Endodermal cell (in vitro differentiated cells): ENCODE data around the gene CAPN10. TPM values are rescaled to one million over a fixed set of nuclear protein-coding genes. Genes with fewer than 3 reads are reported as not detected.
A peak's percentile ranks its signal among the peaks of the same experiment; 100 is the strongest.

Experiments
- DNase-seq: peaks from one replicate; pipeline ENCODE4 v3.0.0-alpha.2; 2017
- H3K27ac ChIP-seq: 2 replicates; pipeline ENCODE4 v1.5.1; 2013; ENCODE audit warnings: mild to moderate bottlenecking, low read depth, low read length, moderate library complexity
- H3K27me3 ChIP-seq: 2 replicates; pipeline ENCODE4 v1.6.1; 2013; ENCODE audit warnings: mild to moderate bottlenecking, low read length, moderate library complexity; ENCODE audit not compliant: insufficient read depth, control insufficient read depth, poor library complexity, severe bottlenecking
- H3K36me3 ChIP-seq: 2 replicates; pipeline ENCODE4 v1.7.0; 2013; ENCODE audit warnings: mild to moderate bottlenecking, low read length, moderate library complexity; ENCODE audit not compliant: control insufficient read depth, insufficient read depth
- H3K4me1 ChIP-seq: one replicate; pipeline ENCODE4 v1.7.0; 2013; ENCODE audit warnings: low read length; ENCODE audit not compliant: control insufficient read depth, insufficient read depth
- H3K4me3 ChIP-seq: 2 replicates; pipeline ENCODE4 v1.5.1; 2013; ENCODE audit warnings: mild to moderate bottlenecking, low read length, moderate library complexity
- H3K9ac ChIP-seq: 2 replicates; pipeline ENCODE4 v1.6.1; 2013; ENCODE audit warnings: mild to moderate bottlenecking, low read length, moderate library complexity; ENCODE audit not compliant: poor library complexity, severe bottlenecking; ENCODE audit errors: extremely low read depth
- H3K9me3 ChIP-seq: 2 replicates; pipeline ENCODE4 v1.6.1; 2013; ENCODE audit warnings: mild to moderate bottlenecking, low read length, moderate library complexity; ENCODE audit not compliant: control insufficient read depth
- H3K27ac Mint-ChIP-seq: 2 replicates; pipeline ENCODE4 v1.8.0; 2020; ENCODE audit warnings: mixed read lengths
- H3K27me3 Mint-ChIP-seq: 2 replicates; pipeline ENCODE4 v1.8.0; 2021; ENCODE audit warnings: mild to moderate bottlenecking, mixed read lengths; ENCODE audit not compliant: insufficient read depth
- H3K36me3 Mint-ChIP-seq: 2 replicates; pipeline ENCODE4 v1.8.0; 2020; ENCODE audit warnings: low read depth, mixed read lengths
- H3K4me1 Mint-ChIP-seq: 2 replicates; pipeline ENCODE4 v1.8.0; 2020; ENCODE audit warnings: mixed read lengths
- H3K4me3 Mint-ChIP-seq: 2 replicates; pipeline ENCODE4 v1.8.0; 2020; ENCODE audit warnings: mild to moderate bottlenecking, moderate library complexity, mixed read lengths
- H3K9me3 Mint-ChIP-seq: 2 replicates; pipeline ENCODE4 v1.8.0; 2020; ENCODE audit warnings: mild to moderate bottlenecking, mixed read lengths
- WGBS, 2 experiments: methylation state at CpG; one replicate each; pipeline versions ENCODE4 v1.1.5 to v1.1.7; 2013; ENCODE audit warnings: missing lambda C conversion rate in 2 of 2, mixed read lengths in 1 of 2; ENCODE audit not compliant: insufficient coverage in 1 of 2, insufficient read length in 1 of 2; 5-methylcytosine and 5-hydroxymethylcytosine counted together
- total RNA-seq, 2 donors: library from RNA; stranded (reverse); fragmentation: NEBNext Ultra II Directional in 1 of 2; extraction: Animal tissue kit (Norgen Biotek cat#: 25700) in 1 of 2; gene quantifications; 2 replicates in 1 of 2; 3 replicates in 1 of 2; pipeline ENCODE4 v1.2.1, GENCODE V29; 2021
- TF ChIP-seq, protein P1 (sequence below): fragments of 200-600 bp; sonication (generic); conservative IDR thresholded peaks from 2 replicates; pipeline ENCODE4 v1.5.0; 2021; ENCODE audit warnings: antibody characterized with exemption, mild to moderate bottlenecking

Gene CAPN10
- total RNA-seq, 2 donors from 2014 or later = 58.9 to 61.9 TPM

DNA sequence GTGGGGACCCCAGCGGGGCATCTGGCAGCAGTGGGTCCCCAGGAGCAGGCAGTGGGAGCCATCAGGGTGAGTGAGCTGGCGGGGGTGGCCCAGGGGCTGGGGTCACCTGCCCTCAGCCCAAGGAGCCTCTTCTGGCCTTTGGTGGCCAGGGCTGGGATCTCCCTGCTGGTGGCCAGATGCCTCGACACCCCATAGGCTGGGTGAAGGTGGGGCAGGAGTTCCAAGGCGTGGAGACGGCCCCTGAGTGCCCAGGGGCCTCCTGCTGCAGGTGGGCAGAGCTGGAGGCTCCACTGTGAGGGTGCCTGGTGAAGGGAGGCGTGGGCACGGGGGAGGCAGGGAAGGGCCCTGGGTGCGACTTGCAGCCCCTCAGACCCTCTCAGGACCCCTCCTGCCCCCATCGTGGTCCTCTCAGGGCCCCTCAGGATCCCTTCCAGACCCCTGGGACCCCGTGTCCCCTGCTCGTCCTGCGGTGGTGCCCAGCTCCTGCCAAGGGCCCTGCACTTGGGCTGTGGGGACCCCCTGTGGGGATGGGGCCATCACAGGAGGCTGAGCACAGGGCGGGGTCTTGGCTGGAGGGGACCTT lies 33.7 kb downstream of the CAPN10 start:
- Histone ChIP-seq H3K4me1 (no peaks in the 10 kb centered on the region), H3K4me3 (no peak overlapping the region), H3K27ac (no peak overlapping the region), H3K27me3 (no peaks in the 10 kb centered on the region), H3K36me3 (no peaks in the 10 kb centered on the region), H3K9ac (no peak overlapping the region), H3K9me3 (peaks cover 37% of the 10 kb centered on the region)
- Mint-ChIP-seq H3K9me3 (peaks cover 33% of the 10 kb centered on the region), H3K4me3 (no peak overlapping the region), H3K4me1 (no peaks in the 10 kb centered on the region), H3K27me3 (peaks cover 3% of the 10 kb centered on the region), H3K36me3 (peaks cover 2% of the 10 kb centered on the region), H3K27ac (no peak overlapping the region)
- 94 to 100% methylated on average over 4 to 13 of the region's 13 CpGs for WGBS, 2 experiments
- TF ChIP-seq, protein P1, sequence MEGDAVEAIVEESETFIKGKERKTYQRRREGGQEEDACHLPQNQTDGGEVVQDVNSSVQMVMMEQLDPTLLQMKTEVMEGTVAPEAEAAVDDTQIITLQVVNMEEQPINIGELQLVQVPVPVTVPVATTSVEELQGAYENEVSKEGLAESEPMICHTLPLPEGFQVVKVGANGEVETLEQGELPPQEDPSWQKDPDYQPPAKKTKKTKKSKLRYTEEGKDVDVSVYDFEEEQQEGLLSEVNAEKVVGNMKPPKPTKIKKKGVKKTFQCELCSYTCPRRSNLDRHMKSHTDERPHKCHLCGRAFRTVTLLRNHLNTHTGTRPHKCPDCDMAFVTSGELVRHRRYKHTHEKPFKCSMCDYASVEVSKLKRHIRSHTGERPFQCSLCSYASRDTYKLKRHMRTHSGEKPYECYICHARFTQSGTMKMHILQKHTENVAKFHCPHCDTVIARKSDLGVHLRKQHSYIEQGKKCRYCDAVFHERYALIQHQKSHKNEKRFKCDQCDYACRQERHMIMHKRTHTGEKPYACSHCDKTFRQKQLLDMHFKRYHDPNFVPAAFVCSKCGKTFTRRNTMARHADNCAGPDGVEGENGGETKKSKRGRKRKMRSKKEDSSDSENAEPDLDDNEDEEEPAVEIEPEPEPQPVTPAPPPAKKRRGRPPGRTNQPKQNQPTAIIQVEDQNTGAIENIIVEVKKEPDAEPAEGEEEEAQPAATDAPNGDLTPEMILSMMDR = no peak
- peak; percentile 19 for DNase-seq

GRCh38 chr2:240620859-240621258 lies 34.3 kb downstream of the CAPN10 start:
- peaks cover 27% of the 10 kb centered on the region for H3K9me3 Mint-ChIP-seq
- H3K9ac ChIP-seq = no peak overlapping the region
- no peak overlapping the region for H3K4me3 ChIP-seq

GRCh38 chr2:240622060-240622411 lies 35.5 kb downstream of the CAPN10 start:
- Histone ChIP-seq H3K36me3 (no peaks in the 10 kb centered on the region), H3K9ac (no peak overlapping the region), H3K4me1 (no peaks in the 10 kb centered on the region), H3K9me3 (peaks cover 22% of the 10 kb centered on the region), H3K27ac (no peak overlapping the region), H3K4me3 (no peak overlapping the region), H3K27me3 (no peaks in the 10 kb centered on the region)
- Mint-ChIP-seq H3K36me3 (no peaks in the 10 kb centered on the region), H3K27ac (no peak overlapping the region), H3K9me3 (peaks cover 16% of the 10 kb centered on the region), H3K27me3 (peaks cover 3% of the 10 kb centered on the region), H3K4me3 (no peak overlapping the region), H3K4me1 (no peaks in the 10 kb centered on the region)
- 90 to 96% methylated on average over 8 of the region's 9 CpGs for WGBS, 2 experiments
- DNase-seq = peak; percentile 22
- TF ChIP-seq, protein P1 = no peak

More at GRCh38 chr2:240620859-240621258, 34.3 kb downstream of the CAPN10 start:
- 66 to 87% methylated on average over 2 to 6 of the region's 7 CpGs for WGBS, 2 experiments
- no peaks in the 10 kb centered on the region for H3K4me1 Mint-ChIP-seq
- no peak overlapping the region for H3K27ac ChIP-seq
- peaks cover 2% of the 10 kb centered on the region for H3K36me3 Mint-ChIP-seq
- H3K36me3 ChIP-seq = no peaks in the 10 kb centered on the region
- TF ChIP-seq, protein P1 = no peak
- no peak for DNase-seq
- H3K27me3 ChIP-seq = no peaks in the 10 kb centered on the region
- no peaks in the 10 kb centered on the region for H3K4me1 ChIP-seq
- no peak overlapping the region for H3K4me3 Mint-ChIP-seq
- H3K9me3 ChIP-seq = peaks cover 33% of the 10 kb centered on the region
- H3K27ac Mint-ChIP-seq = no peak overlapping the region
- H3K27me3 Mint-ChIP-seq = peaks cover 3% of the 10 kb centered on the region
